ENCODE measurements around the gene PLOD1. TPM values are rescaled to one million over a fixed set of nuclear protein-coding genes. Genes with fewer than 3 reads are reported as not detected.

Gene PLOD1
- total RNA-seq, 4 donors from 2014 or later: 34.4 to 95.1 (median 72.7) TPM

DNA sequence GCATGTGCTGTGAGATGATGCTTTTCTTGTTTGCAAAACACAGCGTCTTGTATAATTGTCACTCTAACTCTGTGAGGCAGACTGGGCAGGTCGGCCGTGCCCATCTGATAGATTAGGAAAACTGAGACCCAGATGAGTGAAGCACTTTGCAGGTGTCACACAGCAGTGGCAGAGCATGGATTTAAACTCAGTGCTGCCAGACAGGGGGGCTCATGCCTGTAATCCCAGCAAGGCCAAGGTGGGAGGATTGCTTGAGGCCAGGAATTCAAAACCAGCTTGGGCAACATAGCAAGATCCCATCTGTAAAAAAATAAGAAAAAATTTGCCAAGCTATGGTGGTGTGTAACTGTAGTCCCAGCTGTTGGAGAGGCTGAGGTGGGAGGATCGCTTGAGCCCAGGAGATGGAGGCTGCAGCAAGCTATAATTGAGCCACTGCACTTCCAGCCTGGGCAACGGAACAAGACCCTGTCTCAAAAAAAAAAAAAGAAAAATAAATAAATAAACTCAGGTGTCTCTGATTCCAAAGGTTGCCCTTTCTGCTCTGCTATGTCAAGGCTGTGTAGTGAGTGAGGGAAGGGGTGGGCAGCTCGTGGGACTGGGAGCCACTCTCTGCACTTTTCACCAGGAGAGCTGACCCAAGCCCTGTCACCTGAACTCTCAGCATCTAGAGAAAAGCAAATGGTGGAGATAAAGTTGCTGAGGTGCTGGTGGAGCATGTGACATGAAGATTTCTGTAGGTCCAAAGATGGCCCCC, 42.9 kb upstream of the PLOD1 start:
- TF ChIP-seq, protein P1, sequence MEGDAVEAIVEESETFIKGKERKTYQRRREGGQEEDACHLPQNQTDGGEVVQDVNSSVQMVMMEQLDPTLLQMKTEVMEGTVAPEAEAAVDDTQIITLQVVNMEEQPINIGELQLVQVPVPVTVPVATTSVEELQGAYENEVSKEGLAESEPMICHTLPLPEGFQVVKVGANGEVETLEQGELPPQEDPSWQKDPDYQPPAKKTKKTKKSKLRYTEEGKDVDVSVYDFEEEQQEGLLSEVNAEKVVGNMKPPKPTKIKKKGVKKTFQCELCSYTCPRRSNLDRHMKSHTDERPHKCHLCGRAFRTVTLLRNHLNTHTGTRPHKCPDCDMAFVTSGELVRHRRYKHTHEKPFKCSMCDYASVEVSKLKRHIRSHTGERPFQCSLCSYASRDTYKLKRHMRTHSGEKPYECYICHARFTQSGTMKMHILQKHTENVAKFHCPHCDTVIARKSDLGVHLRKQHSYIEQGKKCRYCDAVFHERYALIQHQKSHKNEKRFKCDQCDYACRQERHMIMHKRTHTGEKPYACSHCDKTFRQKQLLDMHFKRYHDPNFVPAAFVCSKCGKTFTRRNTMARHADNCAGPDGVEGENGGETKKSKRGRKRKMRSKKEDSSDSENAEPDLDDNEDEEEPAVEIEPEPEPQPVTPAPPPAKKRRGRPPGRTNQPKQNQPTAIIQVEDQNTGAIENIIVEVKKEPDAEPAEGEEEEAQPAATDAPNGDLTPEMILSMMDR (IDR thresholded peaks at IDR 0.05; ENCODE audit: low read depth): no peak

DNA sequence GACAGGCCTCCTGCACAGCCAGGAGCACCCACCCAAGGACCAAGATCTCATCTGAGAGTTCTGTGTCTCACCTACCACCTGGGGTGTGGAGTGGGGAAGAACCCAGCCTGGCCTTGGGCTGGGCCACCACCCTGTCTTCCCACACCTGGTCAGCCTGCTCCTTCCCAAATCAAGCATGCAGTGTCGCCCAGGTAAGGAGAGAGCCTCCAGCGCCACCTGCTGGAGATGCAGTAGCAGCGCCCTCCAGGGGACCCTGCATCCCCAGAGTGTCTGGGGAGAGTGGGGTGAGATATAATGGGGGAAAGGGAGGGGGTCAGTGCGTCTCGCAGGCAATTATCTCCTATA, 40.6 kb upstream of the PLOD1 start:
- TF ChIP-seq, protein P1 (IDR thresholded peaks at IDR 0.05; ENCODE audit: low read depth): no peak

DNA sequence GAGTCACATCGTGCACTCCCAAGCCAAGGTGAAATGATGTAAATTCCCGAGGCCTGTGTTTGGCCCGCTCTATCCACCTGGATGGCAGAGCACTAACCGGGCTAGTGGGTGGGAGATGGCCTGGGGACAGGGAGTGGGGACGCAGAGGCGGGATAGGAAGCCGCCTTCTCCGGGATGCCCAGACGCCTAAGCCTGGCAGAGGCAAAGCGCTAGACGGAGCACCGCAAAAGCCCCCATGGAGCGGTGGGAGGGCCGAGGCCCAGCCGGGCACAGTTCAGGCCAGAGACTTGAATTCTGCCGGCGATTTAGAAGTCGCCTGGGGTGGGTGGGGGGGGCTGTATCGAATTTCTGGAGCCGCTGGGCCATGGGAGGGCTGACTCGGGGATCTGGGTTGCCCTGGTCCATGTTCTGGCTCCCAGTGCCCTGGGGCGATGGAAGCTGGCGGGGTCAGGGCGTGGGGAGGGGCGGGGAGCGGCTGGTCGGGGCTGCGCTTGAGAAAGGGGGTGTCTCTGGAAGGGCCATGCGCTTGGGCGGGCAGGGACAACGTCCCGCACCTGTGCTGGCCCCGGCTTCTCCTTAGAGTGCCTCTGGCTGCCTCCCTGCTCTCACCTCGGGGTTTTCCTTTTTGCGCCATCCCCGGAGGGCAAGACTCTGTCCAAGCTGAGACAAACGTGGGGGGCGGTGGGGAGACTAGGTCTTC, 36.3 kb upstream of the PLOD1 start:
- TF ChIP-seq, protein P1 (IDR thresholded peaks at IDR 0.05; ENCODE audit: low read depth): no peak

DNA sequence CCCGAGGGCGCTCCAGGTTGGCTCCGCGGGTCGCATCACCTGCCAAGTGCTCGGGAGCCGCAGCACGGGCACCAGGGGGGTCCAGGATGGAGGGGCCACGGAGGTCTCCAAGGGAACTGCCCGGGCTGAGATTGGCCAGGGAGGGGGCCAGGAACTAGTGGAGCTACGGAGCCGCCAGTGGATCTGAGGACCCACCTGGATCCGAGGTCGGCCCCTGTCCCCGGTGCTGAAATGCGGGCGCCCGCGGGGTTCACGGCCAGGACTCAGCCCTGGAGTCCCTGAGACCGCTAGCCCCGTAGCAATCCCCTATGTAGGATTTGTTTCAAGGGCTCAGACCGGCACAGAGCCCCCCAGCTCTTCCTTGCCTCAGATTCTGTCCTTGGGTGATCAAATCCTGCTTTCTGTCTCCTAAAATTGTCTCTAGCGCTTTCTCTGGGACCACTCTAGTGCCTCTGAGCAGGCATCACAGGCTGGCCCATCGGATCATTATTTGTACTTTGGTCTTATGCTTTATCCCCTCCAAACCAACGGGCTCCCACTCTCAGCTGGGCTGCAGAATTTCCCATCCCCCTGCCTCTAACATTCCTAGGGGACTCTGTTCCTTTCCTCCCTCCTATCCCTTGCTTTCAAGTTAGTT, 35.6 kb upstream of the PLOD1 start:
- TF ChIP-seq, protein P1 (IDR thresholded peaks at IDR 0.05; ENCODE audit: low read depth): no peak

DNA sequence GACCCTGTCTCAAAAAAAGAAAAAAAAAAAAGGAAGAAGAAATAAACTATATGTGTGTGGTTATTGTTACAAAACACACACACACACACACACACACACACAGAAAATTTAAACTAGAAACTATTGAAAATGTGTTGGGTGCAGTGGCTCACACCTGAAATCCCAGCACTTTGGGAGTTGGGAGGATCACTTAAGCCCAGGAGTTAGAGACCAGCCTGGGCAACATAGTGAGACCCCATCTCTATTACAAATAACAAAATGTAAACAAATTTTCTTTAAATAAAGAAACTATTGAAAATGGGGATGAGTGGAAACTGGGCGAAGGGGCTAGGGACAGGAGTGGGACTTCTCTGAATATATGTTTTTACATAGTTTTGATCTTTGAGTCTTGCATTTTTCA, 31.3 kb upstream of the PLOD1 start:
- TF ChIP-seq, protein P1 (IDR thresholded peaks at IDR 0.05; ENCODE audit: low read depth): no peak

DNA sequence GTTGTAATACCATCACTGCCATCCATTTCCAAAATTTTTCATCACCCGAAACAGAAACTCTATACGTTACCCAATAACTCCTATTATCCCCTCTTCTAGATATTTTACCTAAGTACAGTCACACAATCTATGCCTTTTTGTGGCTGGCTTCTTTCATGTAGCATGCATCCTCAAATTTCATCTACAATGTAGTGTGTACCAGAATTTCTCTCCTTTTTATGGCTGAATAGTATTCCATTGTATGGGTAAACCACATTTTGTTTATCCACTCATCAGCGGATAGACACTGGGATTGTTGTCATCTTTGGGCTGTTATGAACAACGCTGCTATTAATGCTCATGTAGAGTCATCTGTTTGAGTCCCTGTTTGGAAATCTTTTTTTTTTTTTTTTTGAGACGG, 29.5 kb upstream of the PLOD1 start:
- TF ChIP-seq, protein P1 (IDR thresholded peaks at IDR 0.05; ENCODE audit: low read depth): no peak

DNA sequence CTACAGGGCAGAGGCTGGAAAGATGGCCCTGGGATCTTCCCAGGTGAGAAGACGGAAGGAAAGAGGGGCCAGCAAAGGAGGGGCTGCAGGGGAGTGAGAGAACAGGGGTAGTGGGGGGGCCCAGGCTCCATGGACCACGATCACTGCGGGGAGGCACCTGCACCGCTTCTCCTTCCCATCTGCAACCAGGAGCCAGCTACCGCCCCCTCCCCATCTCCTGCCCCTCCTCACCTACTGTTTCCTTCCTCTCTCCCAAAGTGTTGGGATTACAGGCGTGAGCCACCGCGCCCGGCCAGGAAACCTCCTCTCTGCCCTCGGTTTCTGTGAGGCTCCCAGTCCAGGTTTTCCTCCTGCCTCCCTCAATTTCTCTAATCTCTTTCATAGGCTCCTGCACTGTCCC, 27.6 kb upstream of the PLOD1 start:
- TF ChIP-seq, protein P1 (IDR thresholded peaks at IDR 0.05; ENCODE audit: low read depth): no peak
